ENCODE data around the gene SMC4.

DNA sequence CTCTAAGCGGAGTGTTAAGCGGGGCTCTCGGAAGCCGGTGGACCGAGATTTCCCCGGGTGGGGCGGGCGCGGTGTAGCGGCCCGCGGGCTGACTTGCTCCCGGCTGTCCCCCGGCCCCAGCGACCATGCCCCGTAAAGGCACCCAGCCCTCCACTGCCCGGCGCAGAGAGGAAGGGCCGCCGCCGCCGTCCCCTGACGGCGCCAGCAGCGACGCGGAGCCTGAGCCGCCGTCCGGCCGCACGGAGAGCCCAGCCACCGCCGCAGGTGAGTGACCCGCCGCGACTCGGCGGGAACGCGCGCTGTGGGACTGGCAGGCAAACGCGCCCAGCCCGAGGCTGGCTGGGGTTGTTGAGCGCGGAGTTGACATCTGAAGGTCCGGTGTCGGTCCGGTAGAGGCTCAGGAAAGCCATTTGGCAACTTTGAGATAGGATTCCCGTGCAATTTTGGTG lies 1.3 kb downstream of the SMC4 start:
- TF ChIP-seq EP300 (IDR thresholded peaks at IDR 0.05), result no peak
- TF ChIP-seq, protein P1, sequence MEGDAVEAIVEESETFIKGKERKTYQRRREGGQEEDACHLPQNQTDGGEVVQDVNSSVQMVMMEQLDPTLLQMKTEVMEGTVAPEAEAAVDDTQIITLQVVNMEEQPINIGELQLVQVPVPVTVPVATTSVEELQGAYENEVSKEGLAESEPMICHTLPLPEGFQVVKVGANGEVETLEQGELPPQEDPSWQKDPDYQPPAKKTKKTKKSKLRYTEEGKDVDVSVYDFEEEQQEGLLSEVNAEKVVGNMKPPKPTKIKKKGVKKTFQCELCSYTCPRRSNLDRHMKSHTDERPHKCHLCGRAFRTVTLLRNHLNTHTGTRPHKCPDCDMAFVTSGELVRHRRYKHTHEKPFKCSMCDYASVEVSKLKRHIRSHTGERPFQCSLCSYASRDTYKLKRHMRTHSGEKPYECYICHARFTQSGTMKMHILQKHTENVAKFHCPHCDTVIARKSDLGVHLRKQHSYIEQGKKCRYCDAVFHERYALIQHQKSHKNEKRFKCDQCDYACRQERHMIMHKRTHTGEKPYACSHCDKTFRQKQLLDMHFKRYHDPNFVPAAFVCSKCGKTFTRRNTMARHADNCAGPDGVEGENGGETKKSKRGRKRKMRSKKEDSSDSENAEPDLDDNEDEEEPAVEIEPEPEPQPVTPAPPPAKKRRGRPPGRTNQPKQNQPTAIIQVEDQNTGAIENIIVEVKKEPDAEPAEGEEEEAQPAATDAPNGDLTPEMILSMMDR (IDR thresholded peaks at IDR 0.05), result no peak

Measured in ovary (tissue), 3 donors.